Peyer's patch (tissue), 4 donors: ENCODE data around the gene COL4A1.

Source experiments
- POLR2A ChIP-seq, 2 donors: fragments of 450-650 bp; IDR thresholded peaks; one replicate each; pipeline ENCODE4 v1.5.1; 2017; ENCODE audit warnings: antibody characterized with exemption in 2 of 2, mild to moderate bottlenecking in 2 of 2, moderate library complexity in 2 of 2
- TF ChIP-seq, protein P1 (sequence below), 6 experiments: fragments of 450-650 bp in 4 of 6; fragments of 200-600 bp in 2 of 6; sonication (generic) in 1 of 6; IDR thresholded peaks; one replicate each; pipeline ENCODE4 v1.5.1; 2017 to 2019; ENCODE audit warnings: antibody characterized with exemption in 6 of 6, mild to moderate bottlenecking in 3 of 6, moderate library complexity in 1 of 6

DNA sequence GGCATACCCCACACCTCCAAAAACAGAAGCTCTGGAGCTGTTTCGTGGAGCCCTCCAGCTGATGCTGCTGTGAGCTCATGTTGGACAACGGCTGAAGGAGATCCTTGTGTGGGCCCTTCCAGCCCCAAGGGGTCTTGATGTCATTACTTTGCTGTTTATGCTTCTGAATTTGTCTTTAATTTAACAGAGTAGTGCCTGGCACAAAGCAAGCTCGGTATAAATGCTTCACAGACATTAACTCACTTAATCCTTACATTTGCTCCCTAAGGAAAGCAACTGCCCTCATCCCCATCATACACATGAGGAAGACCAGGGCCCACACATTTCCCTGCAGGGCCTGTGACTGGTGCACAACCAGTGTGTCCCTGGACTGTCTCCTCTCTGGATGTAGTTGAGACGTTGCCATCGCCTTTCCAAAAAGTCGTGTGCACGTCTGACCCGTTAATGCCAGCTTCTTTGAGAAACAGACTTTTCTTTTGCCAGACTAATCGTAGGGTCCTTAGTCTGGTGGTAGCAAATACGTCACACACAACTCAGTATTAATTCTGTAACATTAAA, 7.6 kb downstream of the COL4A1 start:
- TF ChIP-seq, protein P1, sequence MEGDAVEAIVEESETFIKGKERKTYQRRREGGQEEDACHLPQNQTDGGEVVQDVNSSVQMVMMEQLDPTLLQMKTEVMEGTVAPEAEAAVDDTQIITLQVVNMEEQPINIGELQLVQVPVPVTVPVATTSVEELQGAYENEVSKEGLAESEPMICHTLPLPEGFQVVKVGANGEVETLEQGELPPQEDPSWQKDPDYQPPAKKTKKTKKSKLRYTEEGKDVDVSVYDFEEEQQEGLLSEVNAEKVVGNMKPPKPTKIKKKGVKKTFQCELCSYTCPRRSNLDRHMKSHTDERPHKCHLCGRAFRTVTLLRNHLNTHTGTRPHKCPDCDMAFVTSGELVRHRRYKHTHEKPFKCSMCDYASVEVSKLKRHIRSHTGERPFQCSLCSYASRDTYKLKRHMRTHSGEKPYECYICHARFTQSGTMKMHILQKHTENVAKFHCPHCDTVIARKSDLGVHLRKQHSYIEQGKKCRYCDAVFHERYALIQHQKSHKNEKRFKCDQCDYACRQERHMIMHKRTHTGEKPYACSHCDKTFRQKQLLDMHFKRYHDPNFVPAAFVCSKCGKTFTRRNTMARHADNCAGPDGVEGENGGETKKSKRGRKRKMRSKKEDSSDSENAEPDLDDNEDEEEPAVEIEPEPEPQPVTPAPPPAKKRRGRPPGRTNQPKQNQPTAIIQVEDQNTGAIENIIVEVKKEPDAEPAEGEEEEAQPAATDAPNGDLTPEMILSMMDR (IDR thresholded peaks at IDR 0.05), result no peak
- TF ChIP-seq POLR2A (IDR thresholded peaks at IDR 0.05), result no peak
